Osteoblast (primary cell): ENCODE data around the gene SLC16A9. TPM values are rescaled to one million over a fixed set of nuclear protein-coding genes. Genes with fewer than 3 reads are reported as not detected.

Experiments used
- DNase-seq: peaks from one replicate; pipeline ENCODE4 v3.0.0; 2011; ENCODE audit warnings: low spot score, mixed read lengths; ENCODE audit not compliant: insufficient read length; ENCODE audit errors: missing footprints
- H2AFZ ChIP-seq: 2 replicates; pipeline ENCODE4 v1.6.0; 2011; ENCODE audit warnings: mild to moderate bottlenecking, low read length
- H3K27ac ChIP-seq: 2 replicates; pipeline ENCODE4 v1.5.1; 2011; ENCODE audit warnings: mild to moderate bottlenecking, low read depth, low read length, moderate library complexity
- H3K27me3 ChIP-seq: 2 replicates; pipeline ENCODE4 v1.6.0; 2012; ENCODE audit warnings: mild to moderate bottlenecking, control low read depth, inconsistent platforms, low read length, moderate library complexity; ENCODE audit not compliant: insufficient read depth
- H3K36me3 ChIP-seq: 2 replicates; pipeline ENCODE4 v1.5.1; 2011; ENCODE audit warnings: mild to moderate bottlenecking, low read length, control low read depth, moderate library complexity; ENCODE audit not compliant: insufficient read depth
- H3K4me1 ChIP-seq: 2 replicates; pipeline ENCODE4 v1.5.1; 2011; ENCODE audit warnings: mild to moderate bottlenecking, low read length, control low read depth, moderate library complexity; ENCODE audit not compliant: insufficient read depth
- H3K4me2 ChIP-seq: 2 replicates; pipeline ENCODE4 v1.6.0; 2011; ENCODE audit warnings: mild to moderate bottlenecking, low read length; ENCODE audit not compliant: insufficient read depth
- H3K4me3 ChIP-seq: fragments of 200-600 bp; sonication (generic); 3 replicates; pipeline ENCODE4 v1.5.1; 2012; ENCODE audit warnings: mild to moderate bottlenecking, low read length, inconsistent platforms; ENCODE audit not compliant: insufficient read depth
- H3K79me2 ChIP-seq: 2 replicates; pipeline ENCODE4 v1.6.0; 2012; ENCODE audit warnings: mild to moderate bottlenecking, low read length, control low read depth, inconsistent platforms; ENCODE audit not compliant: insufficient read depth
- H3K9me3 ChIP-seq: 2 replicates; pipeline ENCODE4 v1.5.1; 2011; ENCODE audit warnings: low read depth, low read length, control low read depth
- H4K20me1 ChIP-seq: 2 replicates; pipeline ENCODE4 v1.6.0; 2012; ENCODE audit warnings: mild to moderate bottlenecking, low read length, control low read depth; ENCODE audit not compliant: insufficient read depth
- total RNA-seq: library from RNA; depleted of rRNA; stranded (reverse); fragments of >200 nt; gene quantifications from 2 replicates; pipeline ENCODE4 v1.2.3, GENCODE V29; 2012
- TF ChIP-seq, protein P1 (sequence below): IDR thresholded peaks from 2 replicates; pipeline ENCODE4 v1.5.1; 2011; ENCODE audit warnings: mild to moderate bottlenecking, low read depth, low read length, moderate library complexity; ENCODE audit errors: extremely low read depth

Gene SLC16A9
- total RNA-seq, 1 donor: 0.72 TPM

DNA sequence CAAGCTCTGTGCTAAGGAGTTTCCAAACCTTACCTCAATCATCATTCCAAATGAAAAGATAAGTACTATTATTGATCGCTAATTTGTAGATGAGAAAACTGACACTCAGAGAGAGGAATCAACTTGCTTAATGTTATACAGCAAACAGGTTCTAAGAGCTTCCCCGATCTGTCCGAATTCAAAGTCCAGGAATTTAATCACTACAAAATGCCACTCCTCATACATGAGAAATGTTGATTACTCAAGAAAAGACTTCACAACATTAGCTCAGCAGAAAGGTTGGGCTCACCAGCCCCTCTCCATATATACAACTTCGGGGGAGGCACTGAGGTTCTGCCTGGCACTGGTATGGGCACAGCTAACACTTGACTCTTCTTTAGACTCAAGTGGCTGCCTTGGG is 80.7 kb downstream of the SLC16A9 start:
- no peaks in the 10 kb centered on the region for H3K4me1 ChIP-seq
- H2AFZ ChIP-seq: no peak overlapping the region
- no peaks in the 10 kb centered on the region for H3K79me2 ChIP-seq
- no peaks in the 10 kb centered on the region for H3K9me3 ChIP-seq
- no peak for DNase-seq
- H3K27ac ChIP-seq: no peak overlapping the region
- H4K20me1 ChIP-seq: no peaks in the 10 kb centered on the region
- no peak overlapping the region for H3K4me2 ChIP-seq
- no peak overlapping the region for H3K4me3 ChIP-seq
- H3K36me3 ChIP-seq: no peaks in the 10 kb centered on the region
- TF ChIP-seq, protein P1, sequence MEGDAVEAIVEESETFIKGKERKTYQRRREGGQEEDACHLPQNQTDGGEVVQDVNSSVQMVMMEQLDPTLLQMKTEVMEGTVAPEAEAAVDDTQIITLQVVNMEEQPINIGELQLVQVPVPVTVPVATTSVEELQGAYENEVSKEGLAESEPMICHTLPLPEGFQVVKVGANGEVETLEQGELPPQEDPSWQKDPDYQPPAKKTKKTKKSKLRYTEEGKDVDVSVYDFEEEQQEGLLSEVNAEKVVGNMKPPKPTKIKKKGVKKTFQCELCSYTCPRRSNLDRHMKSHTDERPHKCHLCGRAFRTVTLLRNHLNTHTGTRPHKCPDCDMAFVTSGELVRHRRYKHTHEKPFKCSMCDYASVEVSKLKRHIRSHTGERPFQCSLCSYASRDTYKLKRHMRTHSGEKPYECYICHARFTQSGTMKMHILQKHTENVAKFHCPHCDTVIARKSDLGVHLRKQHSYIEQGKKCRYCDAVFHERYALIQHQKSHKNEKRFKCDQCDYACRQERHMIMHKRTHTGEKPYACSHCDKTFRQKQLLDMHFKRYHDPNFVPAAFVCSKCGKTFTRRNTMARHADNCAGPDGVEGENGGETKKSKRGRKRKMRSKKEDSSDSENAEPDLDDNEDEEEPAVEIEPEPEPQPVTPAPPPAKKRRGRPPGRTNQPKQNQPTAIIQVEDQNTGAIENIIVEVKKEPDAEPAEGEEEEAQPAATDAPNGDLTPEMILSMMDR: no peak
- H3K27me3 ChIP-seq: peaks cover 4% of the 10 kb centered on the region

DNA sequence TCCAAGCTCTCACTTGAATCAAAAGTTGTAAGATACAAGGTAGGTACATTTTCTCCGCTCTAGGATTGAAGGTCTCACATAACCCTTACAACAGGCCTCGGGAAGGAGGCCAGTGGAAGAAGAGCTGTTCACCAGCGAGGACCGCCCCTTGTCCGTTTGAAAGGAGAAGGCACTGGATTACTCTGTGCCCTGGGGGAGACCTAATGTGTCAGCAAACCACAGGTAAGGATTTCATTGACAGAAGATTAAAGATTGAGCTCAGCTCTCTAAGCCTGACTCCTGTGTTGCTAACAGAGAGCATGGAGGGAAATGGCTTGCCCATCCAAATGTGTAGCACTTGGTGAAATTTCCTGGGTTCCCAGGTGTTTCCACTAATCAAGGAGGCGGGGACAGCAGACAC is 81.2 kb downstream of the SLC16A9 start:
- Histone ChIP-seq H3K36me3 (no peaks in the 10 kb centered on the region), H3K9me3 (no peaks in the 10 kb centered on the region), H3K4me2 (no peak overlapping the region), H3K4me3 (no peak overlapping the region), H3K79me2 (no peaks in the 10 kb centered on the region), H2AFZ (no peak overlapping the region), H4K20me1 (no peaks in the 10 kb centered on the region), H3K27me3 (peaks cover 4% of the 10 kb centered on the region), H3K27ac (no peak overlapping the region), H3K4me1 (peaks cover 2% of the 10 kb centered on the region)
- TF ChIP-seq, protein P1: no peak
- no peak for DNase-seq

DNA sequence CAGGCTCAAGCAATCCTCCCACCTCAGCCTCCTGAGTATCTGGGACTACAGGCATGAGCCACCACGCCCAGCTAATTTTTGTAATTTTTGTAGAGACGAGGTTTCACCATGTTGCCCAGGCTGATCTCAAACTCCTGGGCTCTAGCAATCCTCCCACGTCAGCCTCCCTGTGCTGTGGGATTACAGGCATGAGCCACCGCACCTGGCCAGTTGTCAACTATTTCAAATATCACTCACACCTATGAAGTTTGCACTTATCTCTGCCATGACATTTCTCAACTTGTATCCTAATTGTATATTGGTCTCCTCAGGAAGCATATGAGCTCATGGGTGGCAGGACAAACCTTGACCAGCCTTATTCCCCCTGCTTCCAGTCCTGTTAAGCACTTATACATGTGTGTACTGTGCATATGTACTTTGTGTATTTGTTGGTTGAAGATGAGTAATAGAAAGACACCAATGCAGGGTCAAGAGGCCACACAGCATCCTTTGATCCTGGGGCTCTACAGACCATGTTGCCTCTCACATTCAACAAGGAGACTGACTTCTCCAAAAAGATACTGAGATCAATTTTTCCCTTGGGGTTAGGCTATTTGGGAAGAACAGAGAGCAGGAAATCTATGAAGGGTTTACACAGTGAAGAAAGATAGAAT is 82.2 kb downstream of the SLC16A9 start:
- Histone ChIP-seq H4K20me1 (no peaks in the 10 kb centered on the region), H2AFZ (no peak overlapping the region), H3K9me3 (no peaks in the 10 kb centered on the region), H3K27ac (no peak overlapping the region), H3K27me3 (peaks cover 4% of the 10 kb centered on the region), H3K4me2 (no peak overlapping the region), H3K79me2 (no peaks in the 10 kb centered on the region), H3K4me1 (peaks cover 2% of the 10 kb centered on the region), H3K4me3 (no peak overlapping the region), H3K36me3 (no peaks in the 10 kb centered on the region)
- DNase-seq: no peak
- TF ChIP-seq, protein P1: no peak

DNA sequence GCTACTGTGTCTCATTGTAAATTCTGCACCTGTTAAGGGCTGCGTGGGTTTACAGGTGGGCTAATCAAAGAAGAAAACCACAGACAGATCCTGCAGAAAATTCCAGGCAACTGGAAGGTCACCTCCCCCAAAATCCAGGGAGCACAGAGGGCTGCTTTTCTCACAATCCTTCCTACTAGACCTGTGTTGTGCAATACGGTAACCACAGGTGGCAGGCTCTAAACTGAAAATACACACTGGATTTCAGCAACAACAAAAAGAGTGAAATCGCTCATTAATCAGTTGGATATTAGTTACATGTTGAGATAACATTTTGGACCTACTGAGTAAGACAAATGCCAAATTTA is 83.2 kb downstream of the SLC16A9 start:
- H4K20me1 ChIP-seq: no peaks in the 10 kb centered on the region
- peaks cover 4% of the 10 kb centered on the region for H3K27me3 ChIP-seq
- TF ChIP-seq, protein P1: no peak
- H3K79me2 ChIP-seq: no peaks in the 10 kb centered on the region
- peaks cover 2% of the 10 kb centered on the region for H3K4me1 ChIP-seq
- no peak overlapping the region for H3K27ac ChIP-seq
- H2AFZ ChIP-seq: no peak overlapping the region
- H3K4me3 ChIP-seq: no peak overlapping the region
- H3K9me3 ChIP-seq: no peaks in the 10 kb centered on the region
- no peak overlapping the region for H3K4me2 ChIP-seq
- no peaks in the 10 kb centered on the region for H3K36me3 ChIP-seq
- DNase-seq: no peak
